ENCODE results near the gene BAG5.

DNA sequence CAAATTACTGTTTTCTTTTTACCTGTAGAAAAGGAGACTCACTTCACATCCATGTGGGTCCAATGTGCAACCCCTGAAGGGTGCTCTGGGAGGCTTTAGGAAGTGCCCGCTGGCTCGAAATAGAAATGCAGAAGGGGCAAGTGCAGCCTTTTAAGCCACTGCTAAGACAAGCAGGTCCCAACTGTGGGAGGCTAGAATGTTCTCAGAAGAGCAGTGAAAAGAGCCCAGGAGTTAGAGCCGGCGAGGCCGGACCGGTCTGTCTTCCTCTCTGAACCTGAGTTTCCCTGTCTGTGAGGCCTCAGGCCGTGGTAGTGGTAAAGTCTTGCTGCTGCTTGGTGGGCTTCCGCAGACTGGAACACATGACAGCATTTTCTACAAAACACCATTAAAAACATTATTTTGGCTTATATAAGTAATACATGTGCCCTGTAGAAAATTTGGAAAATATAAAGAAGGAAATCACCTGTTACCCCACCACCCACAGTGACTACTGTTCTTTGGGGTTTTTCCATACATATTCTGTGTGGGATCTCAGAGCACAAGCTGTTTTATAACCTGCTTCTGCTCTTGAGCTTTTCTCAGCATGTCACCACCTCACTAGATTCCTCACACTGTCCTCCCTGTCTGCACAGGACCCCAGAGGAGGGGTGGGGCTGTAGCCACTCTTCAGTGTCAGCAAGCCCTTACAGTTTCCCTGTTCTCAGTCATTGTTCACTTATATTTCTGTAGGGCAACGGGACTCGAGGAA is 45.9 kb downstream of the BAG5 start:
- no peak for TF ChIP-seq POLR2A (IDR thresholded peaks at IDR 0.05; ENCODE audit: low read depth, low read length)
- TF ChIP-seq POLR2AphosphoS5 (IDR thresholded peaks at IDR 0.05; ENCODE audit: low read depth, low read length): no peak
